ENCODE measurements around the gene SHISA9.

GRCh38 chr16:13039526-13039925 is 138.1 kb downstream of the SHISA9 start:
- TF ChIP-seq POLR2A (IDR thresholded peaks at IDR 0.05) (no peak), CTCF (IDR thresholded peaks at IDR 0.05) (no peak)
